Muscle of arm (tissue), 12 donors: ENCODE measurements around the gene CCND1. TPM values are rescaled to one million over a fixed set of nuclear protein-coding genes. Genes with fewer than 3 reads are reported as not detected.

Source experiments
- DNase-seq: peaks from one replicate; pipeline ENCODE4 v3.0.0-alpha.2; 2013
- polyA plus RNA-seq, 12 donors: library from polyadenylated mRNA; unstranded; fragments of 120-200 nt; gene quantifications; one replicate each; pipeline ENCODE4 v1.2.1, GENCODE V29; 2013; ENCODE audit not compliant: insufficient read length in 12 of 12

CCND1 gene
- polyA plus RNA-seq, 12 donors: 55.4 to 149 (median 76.6) TPM; not detected in 1

DNA sequence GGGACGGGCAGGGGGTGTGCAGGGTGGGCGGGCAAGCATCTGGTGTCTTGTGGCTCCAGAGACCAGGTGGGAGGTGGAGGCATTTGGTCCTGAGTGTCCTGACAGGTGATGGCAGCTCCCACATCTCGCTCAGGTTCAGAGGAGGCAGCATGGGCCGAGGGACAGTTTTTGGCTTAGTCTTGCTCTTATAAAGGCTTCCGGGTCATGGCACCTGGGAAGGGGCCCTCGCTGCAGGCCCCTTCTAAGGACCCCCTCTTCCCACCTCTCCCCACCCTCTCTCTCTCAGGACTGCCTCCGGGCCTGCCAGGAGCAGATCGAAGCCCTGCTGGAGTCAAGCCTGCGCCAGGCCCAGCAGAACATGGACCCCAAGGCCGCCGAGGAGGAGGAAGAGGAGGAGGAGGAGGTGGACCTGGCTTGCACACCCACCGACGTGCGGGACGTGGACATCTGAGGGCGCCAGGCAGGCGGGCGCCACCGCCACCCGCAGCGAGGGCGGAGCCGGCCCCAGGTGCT is 9.9 kb downstream of the CCND1 start:
- no peak for DNase-seq

DNA sequence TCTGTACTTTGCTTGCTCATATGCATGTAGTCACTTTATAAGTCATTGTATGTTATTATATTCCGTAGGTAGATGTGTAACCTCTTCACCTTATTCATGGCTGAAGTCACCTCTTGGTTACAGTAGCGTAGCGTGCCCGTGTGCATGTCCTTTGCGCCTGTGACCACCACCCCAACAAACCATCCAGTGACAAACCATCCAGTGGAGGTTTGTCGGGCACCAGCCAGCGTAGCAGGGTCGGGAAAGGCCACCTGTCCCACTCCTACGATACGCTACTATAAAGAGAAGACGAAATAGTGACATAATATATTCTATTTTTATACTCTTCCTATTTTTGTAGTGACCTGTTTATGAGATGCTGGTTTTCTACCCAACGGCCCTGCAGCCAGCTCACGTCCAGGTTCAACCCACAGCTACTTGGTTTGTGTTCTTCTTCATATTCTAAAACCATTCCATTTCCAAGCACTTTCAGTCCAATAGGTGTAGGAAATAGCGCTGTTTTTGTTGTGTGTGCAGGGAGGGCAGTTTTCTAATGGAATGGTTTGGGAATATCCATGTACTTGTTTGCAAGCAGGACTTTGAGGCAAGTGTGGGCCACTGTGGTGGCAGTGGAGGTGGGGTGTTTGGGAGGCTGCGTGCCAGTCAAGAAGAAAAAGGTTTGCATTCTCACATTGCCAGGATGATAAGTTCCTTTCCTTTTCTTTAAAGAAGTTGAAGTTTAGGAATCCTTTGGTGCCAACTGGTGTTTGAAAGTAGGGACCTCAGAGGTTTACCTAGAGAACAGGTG is 11.1 kb downstream of the CCND1 start:
- no peak for DNase-seq

DNA sequence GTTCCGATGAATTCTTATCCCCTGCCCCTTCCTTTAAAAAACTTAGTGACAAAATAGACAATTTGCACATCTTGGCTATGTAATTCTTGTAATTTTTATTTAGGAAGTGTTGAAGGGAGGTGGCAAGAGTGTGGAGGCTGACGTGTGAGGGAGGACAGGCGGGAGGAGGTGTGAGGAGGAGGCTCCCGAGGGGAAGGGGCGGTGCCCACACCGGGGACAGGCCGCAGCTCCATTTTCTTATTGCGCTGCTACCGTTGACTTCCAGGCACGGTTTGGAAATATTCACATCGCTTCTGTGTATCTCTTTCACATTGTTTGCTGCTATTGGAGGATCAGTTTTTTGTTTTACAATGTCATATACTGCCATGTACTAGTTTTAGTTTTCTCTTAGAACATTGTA is 12.0 kb downstream of the CCND1 start:
- DNase-seq: no peak

DNA sequence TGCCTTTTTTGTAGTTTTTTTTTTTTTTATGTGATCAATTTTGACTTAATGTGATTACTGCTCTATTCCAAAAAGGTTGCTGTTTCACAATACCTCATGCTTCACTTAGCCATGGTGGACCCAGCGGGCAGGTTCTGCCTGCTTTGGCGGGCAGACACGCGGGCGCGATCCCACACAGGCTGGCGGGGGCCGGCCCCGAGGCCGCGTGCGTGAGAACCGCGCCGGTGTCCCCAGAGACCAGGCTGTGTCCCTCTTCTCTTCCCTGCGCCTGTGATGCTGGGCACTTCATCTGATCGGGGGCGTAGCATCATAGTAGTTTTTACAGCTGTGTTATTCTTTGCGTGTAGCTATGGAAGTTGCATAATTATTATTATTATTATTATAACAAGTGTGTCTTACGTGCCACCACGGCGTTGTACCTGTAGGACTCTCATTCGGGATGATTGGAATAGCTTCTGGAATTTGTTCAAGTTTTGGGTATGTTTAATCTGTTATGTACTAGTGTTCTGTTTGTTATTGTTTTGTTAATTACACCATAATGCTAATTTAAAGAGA is 12.5 kb downstream of the CCND1 start:
- DNase-seq: no peak

DNA sequence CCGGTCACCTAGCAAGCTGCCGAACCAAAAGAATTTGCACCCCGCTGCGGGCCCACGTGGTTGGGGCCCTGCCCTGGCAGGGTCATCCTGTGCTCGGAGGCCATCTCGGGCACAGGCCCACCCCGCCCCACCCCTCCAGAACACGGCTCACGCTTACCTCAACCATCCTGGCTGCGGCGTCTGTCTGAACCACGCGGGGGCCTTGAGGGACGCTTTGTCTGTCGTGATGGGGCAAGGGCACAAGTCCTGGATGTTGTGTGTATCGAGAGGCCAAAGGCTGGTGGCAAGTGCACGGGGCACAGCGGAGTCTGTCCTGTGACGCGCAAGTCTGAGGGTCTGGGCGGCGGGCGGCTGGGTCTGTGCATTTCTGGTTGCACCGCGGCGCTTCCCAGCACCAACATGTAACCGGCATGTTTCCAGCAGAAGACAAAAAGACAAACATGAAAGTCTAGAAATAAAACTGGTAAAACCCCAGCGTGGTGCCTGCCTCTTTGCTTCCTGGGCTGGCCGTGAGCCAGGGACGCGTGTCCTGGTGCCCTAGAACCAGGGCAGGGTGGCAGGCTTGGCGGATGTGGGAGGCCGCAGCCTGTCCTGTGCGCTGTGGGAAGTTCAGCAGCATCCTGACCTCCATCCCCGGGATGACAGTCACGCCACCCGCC is 13.2 kb downstream of the CCND1 start:
- DNase-seq: no peak

DNA sequence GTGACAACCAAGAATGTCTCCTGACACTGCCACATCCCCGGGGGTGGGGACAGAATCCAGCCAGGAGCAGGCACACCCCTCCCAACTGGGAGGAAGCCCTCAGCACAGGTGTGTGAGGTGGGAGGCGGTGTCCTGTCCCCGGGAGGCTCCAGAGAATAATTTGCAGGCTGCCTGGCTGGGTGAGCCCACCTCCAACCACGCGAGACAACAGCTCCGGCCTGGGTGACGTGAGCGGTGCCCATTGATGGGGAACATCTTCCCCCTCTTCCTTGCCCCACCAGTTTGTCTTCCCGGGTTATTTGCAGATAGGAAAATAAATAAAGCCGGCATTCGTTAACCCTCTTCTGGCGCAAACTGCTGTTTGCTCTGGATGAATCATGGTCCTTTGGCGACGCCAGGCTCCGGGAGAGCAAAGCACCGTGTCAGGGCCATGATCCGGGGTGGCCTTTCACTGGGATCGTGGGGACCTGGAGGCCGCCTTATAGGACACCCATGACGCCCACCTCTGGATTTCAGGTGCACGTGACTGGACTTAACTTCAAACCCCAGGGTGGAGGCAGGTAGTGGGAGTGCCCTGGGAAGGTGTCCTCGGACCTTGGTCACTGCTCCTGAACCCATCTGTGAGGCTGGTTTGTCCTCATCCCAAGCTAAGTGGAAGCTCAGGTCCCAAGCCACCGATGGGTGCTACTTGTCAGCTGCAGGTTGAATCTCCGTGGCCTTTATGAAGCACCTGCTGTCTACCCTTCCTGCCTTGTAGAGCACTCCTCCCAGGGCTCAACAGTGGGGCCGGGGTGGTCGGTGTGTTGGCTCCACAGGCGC is 13.9 kb downstream of the CCND1 start:
- DNase-seq: no peak

DNA sequence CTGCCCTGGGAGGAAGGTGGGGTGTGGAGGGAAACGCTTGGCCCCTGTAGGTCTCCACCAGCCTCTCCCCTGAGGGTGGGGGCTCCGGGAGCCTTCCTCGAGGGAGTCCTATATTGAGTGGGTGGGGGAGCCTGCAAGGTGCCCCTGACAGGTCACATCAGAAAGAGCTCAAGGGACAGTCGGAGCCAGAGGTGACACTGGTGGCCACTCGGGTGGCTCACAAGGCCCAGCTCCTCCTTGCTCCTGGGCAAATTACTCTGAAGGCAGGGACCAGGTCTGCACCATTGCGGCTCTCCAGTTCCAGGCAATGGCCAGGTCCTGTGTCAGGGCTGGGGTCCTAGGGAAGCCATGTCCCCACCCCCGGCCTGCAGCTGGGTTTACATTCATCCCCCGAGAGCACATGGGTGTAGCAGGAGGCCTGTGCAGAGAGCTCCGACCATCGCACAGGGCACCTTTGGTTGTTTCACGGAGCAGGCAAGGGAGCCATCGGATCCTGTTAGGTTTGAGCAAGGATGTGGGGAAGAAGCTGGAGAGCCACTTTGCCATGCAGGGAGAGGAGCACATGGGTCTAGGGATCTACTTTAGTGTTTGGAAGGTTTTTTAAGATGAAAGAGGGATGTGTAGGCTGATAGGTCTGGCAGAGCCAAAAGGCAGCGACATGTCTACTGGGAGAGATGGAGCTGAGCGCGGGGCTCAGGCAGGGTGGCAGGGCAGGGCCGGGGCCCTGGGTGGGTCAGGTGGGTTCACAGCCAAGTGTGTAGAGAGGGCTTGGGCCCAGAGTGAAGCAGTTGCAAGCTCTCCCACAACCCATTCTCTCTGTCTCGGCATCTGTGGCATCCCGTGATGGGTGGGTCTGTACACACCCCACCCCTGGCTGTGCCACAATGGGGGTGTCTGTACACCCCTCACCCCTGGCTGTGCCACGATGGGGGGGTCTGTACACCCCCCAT is 14.8 kb downstream of the CCND1 start:
- DNase-seq: no peak

DNA sequence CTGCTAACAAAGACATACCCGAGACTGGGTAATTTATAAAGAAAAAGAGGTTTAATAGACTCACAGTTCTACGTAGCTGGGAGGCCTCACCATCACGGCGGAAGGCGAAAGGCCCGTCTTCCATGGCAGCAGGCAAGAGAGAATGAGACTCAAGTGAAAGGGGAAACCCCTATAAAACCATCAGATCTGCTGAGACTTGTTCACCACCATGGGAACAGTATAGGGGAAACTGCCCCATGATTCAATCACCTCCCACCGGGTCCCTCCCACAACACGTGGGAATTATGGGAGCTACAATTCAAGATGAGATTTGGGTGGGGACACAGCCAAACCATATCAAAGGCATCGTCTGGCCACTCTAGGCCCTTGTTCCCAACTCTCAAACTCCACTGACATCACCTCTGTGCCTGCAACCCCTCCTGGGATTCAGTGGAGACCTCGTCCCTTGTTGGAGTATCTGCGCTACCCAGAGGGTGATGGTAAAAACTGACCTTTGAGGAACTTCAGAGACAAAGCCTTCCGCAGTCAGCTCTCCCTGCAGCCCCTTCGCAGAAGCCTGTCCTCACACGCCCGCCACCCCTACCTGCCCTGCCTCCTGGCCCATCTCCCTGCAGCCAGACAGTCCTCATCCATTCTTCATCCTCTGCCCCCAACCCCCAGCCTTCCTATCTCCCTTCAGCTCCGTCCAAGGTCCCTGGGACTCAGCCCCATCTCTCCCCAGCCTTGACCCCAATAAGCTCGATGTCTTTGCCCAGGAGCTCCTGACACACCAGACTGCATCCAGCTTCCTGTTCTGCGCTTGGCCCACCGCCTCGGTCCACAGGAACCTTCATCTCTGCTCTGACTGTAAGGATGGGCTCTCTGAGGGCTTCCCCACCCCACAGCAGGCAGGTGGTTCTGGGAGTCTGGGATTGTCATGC is 15.8 kb downstream of the CCND1 start:
- DNase-seq: no peak

DNA sequence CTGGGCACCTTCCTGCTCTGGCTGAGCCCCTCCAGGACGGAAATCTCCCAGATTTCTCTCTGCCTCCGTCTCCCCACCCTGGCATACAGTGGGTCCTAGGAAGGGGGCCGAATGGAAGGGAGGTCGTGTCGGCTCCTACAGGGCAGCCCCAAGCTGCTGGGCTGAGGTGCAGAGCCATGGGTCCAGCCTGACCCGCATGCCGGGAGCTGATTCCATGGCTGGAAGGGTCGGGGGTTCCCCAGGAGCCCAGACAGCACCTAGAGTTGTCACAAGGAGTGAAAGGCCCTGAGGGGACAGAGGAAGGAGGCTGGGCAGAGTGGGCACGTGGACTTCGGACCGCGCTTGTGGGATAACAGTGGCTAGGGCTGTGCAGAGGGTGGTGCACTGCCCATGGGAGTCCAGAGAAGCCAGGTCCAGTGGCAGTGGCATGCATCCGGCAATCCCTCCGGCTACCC is 16.5 kb downstream of the CCND1 start:
- DNase-seq: no peak

DNA sequence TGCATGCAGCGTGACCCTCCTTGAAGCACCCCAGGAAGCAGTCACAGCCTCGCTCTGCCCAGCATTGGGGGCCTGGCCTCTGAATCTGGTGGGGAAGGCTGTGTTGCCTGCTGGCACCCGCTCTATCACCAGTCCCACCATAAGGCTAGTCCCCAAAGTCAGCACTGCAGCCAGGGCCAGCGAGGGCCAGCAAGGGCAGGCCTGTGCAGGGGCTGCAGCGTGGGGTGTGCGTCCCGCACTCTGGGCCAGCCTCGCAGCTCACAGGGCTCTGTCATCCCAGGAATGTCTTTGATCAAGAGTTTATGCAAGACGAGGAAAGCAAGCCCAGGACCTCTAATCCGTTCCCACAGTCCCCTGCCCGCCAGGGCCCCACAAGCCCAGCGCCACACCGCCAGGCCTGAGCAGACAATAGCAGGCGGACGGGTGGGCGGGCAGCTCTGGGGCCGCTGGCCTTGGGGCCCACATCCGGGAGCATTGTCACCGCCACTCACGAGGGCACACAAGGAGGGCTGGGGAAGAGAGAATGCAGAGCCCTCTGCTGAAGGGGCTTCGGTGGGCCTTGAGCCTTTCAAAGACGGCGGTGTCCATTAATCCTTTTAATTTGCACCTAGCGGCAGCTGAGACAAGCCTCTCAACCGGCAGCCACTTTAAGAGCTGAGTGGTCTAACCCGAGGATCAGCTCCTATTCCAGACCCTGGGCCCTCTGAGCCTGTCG is 17.1 kb downstream of the CCND1 start:
- no peak for DNase-seq

DNA sequence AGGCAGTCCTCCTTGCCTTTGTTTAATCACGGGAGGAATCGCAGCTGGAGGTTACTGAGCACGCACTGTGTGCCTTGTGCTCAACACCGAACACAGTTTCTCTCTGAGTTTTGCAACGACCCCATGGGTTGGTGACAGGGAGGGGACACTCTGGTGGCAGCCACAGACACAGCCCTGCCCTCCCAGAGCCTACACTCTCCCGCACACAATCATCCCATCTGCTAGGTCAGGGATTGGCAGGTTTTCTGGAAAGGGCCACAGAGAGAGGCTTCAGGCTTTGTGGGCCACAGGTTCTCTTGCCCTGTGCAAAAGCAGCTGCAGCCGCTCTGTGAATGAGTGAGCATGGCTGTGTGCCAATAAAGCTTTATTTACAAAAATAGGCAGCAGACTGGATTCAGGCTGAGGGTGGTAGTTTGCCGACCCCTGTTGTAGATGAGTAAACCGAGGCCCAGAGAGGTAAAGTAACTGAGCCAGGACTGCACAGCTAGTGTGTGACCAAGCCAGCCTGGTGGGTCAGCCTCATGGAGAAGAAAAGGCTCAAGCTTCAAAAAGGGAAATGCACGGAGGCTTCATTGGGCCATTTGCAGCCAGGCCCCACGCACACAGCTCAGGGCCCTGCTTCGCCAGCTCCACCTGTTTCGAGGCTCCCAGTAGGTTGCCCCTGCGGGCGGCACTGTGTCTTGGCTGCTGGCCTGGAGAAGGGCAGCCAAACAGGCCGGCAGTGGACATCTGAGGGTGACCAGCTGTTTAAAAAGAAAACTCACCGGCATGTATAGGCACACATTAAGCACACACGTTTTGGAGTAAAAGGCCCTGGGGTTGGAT is 17.9 kb downstream of the CCND1 start:
- no peak for DNase-seq

DNA sequence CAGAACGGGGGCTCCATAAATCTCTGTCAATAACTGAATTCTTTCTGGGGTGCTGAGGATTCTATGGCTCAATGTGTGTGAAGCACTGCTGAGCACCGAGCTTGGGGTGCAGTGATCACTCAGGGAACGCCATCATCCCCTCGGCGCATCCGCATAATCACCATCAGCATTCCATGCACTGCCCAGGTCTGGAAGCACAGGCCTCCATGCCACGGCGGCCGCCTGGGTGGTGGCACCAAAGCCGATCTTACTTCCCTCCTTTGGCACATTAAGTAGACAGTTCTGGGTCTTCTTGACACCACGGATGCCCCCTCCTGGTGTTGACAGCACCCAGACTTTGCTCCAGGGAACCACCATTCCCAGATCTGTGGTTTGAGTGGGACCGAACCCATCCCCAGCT is 18.6 kb downstream of the CCND1 start:
- DNase-seq: no peak

DNA sequence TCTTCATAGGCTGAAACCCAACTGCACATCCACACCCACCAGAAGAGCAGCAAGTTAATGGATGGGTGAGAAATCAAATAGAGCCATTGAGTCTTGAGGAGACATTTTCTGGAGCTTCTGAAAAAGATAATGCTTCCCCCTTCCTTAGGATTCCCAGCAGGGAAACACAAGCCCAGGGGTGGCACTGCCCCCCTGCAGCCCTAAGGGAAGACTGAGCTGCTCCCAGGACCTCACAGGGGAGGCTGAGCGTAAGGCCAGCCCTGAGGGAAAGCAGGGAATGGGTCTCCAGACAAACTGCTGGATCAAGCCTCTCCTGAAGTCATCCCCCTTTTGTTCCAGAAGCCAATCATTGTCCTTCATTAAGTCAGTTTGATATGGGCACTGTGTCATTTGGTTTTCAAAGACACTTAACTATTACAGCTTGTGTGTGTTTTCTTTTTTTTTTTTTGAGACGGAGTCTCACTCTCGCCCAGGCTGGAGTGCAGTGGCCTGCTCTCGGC is 19.1 kb downstream of the CCND1 start:
- DNase-seq: no peak

DNA sequence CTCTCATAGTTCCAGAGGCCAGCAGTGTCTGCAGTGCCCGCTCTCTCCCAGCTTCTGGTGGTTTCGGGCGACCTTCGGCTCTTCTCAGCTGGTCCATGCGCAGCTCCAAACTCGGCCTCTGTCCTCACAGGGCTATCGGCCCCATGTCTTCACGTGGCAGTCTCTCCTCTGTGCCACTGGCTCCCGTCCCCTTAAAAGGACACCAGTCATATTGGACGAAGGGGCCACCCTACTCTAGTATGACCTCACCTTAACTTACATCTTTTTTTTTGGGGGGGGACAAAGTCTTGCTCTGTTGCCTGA is 20.4 kb downstream of the CCND1 start:
- DNase-seq: no peak

DNA sequence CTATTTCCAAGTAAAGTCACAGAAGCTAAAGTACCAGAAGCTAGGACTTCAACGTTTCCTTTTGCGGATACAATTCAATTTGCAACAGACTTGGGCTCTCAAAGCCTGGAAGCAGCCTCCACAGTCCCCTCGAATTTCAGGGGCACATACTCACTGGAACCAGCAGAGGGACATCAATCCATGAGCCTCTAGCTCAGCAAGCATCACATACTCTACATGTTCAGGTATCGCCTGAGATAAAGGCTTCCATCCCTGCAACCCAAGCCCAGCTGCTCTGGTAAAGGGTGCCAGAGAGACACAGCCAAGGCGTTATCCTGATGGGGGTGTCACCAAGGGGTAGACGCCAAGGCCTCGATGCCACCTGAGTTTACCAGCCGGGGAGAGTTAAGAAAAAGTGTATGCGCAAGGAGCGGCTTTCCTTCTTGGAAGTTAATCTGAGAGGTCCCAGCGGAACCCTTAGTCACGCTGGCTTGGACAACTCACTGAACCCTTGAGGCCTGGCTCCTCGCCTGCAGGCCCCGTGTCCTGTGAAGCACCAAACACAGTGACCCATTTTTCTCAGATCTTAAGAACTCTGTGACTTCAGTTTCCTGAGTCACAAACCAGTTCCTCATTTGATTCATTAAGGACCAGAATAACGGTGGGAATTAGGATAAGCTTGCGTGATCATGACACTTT is 21.2 kb downstream of the CCND1 start:
- no peak for DNase-seq

DNA sequence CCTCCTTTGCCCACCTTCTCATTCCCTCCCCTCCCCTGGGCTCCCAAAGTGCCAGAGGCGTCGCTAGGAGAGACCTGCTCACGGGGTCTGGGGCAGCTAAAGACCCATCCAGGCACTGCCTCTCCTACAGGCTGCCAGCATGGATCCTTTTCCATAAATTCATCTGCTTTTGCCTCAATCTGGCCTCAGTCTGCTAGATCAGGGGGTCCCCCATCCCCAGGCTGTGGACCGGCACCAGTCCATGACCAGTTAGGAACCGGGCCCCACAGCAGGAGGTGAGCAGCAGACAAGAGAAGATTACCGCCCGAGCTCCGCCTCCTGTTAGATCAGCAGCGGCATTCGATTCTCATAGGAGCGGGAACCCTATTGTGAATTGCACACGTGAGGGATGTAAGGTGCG is 21.9 kb downstream of the CCND1 start:
- no peak for DNase-seq

DNA sequence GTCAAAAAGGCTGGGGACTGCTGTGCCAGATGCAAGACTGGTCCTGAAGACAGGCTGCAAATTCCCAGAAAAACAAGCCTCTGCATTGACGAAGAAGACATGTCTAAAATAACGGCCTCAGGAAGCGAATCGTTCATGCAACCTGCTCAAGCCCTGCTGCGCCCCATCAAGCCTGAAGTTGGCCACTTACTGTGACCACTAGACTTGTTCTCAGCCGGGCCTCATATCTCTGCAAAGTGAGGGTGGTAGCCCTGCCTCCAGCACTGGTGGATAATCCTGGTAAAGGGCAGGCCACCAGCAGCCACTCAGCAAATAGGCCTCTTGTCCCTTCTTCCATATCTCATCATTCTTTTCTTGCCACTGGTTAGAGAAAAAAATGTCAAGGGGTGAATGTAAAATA is 22.4 kb downstream of the CCND1 start:
- DNase-seq: no peak
